Activated T-cell treated with anti-CD3 and anti-CD28 coated beads, Interleukin-2, amount 50 U/mL, for 48 hours (primary cell): Measurements from ENCODE around the gene SLC22A17.

Experiments
- DNase-seq, 2 experiments: peaks; one replicate each; pipeline ENCODE4 v3.0.0-alpha.2; 2020

Gene SLC22A17

DNA sequence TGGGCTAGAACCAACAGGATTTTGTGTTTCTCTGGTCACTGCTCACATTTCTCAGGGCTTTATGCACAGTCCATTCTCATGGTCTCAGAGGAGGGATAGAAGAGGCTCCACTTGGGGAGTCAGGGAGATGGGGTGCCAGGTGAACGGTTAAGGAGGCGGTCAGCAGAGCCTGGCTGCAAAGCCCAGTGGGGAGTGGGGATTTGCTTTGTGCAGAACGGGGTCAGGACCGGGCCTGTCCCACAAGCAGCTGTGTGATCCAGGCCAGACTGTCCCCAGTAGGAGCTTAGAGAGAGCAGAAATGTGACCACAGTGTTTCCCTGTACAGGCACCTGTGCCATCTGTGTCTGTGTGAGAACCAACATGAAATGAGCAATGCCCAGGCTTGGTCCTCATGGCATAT, 28.3 kb upstream of the SLC22A17 start:
- no peak for DNase-seq

DNA sequence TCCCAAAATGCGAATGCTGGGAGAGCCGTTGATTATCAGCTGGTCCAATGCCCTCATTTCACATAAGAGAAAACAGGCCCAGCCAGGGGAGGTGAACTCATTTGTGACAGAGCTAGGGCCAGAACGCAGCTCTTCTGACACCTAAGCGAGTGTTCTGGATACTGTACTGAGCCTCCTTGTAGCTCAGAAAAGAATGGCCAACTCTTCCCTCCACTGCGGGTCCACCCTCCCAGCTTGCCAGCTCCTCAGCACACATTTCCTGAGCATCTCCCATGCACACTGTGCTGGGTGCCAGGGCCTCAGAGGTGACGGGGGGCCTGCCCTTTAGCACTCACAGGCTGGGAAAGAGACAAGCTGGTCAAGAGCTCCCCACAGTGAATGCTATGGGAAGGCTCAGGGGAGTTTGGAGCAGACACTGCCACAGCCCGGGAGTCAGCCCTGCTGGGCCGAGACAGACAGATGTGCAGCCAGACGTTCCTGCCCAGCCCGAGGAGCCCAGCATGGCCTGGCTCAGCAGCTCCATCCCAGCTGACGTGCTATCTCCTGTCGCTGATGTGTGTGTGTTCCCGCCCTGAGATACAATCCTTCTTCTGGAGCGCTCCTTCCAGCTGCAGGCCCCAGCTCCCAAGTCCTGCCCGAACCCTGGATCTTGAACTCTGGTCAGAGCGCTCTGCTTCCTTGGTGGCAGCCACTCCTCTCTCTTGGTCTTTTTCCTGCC, 27.7 kb upstream of the SLC22A17 start:
- no peak for DNase-seq

DNA sequence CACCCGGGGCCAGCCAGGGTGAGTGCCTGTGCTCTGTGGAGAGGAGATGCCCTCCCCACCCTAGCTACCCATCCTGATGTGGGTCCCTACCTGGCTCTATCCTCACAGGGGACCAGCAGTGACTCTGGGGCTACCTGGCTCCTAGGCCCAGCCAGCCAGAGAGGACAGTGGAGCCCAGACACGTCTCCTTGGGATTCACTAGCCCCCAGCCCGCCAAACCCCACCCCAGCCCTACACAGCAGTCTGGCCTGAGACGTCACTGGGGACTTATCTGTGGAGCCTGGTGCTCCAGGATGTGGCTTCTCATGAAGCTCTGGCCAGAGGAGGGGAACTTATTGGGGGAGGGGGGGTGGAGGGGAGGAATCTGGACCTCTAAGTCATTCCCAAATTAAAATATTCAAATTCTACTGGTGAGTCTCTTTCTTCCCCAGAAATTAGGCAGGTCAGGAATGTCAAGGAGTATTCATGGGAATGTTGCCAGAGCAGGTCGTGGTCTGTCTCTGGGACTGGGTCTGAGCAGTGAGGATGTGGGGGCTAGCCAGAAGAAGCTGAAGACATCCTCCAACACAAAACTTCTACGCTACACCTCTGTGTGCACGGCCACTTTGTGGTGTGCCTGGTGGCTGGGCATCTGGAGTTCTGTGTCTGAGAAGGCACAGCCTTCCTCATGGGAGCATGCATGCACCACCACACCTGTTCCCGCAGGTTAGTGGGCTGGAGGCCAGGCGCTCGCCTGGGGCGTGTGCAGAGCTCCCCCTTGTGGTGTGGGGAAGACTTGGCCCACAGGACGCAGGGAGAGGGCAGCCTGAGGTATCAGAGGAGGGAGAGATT, 26.9 kb upstream of the SLC22A17 start:
- peak; percentile 71 to 77 for DNase-seq

DNA sequence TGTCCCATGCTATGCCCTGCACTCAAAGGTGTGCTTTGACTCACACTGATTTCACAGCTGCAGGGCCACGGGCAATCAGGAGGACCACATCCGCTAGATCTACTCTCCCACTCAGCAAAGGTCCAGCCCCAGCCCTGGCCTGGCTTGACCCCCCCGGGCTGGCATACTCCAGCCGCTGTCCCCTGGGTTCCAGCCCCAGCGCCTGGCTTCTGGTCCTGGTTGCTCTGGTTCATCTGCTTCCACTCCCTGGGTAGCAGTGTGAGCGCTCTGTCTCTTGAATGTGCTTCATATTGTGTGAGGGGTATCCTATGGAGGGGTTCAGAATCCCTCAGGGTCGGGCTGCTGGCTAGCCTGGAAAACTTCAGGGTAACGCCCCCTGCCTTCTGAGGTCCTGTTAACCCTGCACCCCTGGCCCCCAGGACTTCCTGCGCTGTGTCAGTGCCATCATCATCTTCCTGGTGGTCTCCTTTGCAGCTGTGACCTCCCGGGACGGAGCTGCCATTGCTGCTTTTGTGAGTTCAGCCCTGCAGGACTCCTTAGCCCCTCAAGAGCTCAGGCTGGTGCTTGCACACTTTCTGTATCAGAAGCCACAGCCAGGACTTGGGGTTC, 26.0 kb upstream of the SLC22A17 start:
- no peak for DNase-seq

DNA sequence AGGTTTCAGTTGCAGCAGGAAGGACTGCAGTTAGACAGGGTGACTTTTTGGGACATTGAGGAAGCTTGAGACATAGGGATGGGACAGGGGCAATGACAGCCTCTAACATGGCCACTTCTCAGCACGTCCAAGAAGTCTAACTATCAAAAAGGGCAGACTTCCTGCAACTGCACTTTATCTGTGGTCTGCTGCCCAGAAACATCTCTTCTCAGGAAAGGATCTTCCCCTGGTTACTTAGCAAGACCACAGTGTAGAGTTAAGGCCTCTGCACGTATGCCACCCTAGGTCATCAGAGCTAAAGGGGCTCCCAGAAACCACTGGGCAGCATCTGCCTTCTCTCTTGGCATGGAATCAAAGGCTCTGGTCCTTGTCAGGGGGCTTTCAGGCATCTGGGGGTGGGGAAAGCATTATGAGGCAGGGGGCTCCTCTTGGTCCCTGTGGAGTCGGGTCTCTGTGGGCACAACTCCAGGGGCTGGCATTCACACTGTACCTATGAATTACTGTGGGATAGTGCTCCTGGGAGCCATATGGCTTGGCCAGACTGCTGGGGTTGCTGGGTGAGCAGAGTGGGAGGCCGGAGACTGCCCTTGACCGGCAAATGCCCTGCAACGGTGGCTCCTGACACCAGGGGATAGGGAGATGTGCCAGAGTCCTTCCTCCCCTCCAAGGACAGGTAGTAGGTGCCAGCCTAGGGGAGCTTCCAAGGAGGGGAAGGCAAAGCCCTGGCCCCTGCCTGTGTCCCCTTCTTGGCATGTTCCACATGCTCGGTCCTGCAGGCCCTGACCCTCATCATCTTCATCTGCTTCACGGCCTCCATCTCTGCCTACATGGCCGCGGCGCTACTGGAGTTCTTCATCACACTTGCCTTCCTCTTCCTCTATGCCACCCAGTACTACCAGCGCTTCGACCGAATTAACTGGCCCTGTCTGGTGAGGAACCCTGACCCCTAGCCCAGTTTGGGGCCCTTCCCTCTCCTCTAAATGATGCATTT, 25.2 kb upstream of the SLC22A17 start:
- no peak for DNase-seq

DNA sequence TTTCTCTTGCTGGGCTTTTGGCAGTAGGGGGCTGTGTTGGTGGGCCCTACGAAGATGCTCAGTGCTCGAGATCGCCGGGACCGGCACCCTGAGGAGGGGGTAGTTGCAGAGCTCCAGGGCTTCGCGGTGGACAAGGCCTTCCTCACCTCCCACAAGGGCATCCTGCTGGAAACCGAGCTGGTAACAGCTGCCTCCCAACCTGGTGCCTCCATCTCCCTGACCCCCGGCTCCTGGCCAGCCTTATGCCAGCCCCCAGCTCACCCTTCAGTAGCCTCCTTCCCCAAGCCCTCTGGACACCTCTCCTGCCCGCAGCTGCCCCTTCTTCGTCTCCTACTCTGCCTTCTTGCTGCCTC, 24.5 kb upstream of the SLC22A17 start:
- DNase-seq, result no peak

DNA sequence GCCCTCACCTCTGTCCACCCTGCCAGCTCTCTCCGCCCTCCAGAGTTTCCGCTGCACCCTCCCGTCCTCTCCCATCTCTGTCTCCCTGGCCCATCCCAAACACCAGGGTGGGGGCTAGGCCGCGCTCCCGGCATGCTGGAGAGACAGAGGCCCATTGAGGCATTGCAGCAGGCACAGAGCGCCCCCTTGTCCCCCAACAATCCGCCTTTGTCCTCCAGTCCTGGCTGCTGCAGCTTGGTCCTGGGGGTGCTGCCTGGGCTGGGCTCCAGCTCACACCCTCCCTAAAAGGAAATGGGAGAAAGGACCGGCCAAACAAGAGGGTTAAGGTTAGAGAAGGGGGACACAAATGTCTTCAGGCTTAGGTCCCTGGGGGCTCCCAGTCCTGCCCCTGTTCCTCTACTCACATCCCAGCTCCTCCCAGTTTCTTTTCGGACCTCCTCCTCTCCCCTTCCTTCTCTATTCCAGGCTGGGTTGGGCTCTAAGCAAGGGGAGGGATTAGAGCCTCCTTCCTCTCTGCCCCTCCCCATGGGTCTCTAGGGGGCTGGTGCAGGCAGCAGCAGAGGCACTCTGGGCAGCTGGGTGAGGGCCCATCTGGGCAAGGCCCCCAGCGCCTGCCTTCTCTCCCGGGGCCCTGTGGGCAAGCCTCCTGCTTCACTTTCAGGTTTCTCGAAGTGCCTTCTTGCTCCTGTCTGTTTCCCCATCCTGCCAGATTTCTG, 24.0 kb upstream of the SLC22A17 start, which contains the start of gene CMTM5:
Gene CMTM5 (plus strand): TSS at position 565 of the 716 bp plus-strand sequence. CDS start 206 bp downstream, outside the sequence.
- no peak for DNase-seq

DNA sequence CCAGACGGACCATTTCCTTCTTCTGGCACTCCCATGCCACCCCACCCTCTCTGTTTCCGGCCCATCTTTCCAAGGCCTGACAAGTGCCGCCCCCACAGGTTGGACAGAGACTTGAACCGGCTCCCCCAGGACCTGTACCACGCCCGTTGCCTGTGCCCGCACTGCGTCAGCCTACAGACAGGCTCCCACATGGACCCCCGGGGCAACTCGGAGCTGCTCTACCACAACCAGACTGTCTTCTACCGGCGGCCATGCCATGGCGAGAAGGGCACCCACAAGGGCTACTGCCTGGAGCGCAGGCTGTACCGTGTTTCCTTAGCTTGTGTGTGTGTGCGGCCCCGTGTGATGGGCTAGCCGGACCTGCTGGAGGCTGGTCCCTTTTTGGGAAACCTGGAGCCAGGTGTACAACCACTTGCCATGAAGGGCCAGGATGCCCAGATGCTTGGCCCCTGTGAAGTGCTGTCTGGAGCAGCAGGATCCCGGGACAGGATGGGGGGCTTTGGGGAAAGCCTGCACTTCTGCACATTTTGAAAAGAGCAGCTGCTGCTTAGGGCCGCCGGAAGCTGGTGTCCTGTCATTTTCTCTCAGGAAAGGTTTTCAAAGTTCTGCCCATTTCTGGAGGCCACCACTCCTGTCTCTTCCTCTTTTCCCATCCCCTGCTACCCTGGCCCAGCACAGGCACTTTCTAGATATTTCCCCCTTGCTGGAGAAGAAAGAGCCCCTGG, 23.0 kb upstream of the SLC22A17 start:
- no peak for DNase-seq

DNA sequence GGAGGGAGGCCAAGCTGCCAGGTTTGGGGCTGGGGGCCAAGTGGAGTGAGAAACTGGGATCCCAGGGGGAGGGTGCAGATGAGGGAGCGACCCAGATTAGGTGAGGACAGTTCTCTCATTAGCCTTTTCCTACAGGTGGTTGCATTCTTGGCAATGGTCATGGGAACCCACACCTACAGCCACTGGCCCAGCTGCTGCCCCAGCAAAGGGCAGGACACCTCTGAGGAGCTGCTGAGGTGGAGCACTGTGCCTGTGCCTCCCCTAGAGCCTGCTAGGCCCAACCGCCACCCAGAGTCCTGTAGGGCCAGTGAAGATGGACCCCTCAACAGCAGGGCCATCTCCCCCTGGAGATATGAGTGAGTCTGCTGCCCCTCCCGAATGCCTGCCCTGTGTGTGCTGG, 20.4 kb upstream of the SLC22A17 start:
- no peak for DNase-seq

DNA sequence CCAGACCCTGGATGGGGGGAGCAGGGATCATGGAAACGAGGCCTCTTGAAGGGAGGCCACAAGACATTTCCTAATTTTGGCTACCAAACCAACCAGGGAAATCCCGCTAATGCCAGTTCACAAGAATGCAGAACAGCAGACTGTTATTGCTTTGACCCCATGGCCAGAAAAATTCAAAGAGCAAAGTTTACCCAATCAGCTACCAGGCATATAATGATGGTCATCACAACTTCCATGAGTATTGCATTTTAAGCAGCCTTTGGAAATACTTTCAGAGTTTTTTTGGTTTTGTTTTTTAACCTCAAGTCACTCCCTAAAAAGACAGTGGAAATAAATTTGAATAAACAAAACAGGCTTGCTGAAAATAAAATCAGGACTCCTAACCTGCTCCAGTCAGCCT, 19.8 kb upstream of the SLC22A17 start, which contains the start of gene IL25:
Gene IL25 (plus strand): TSS at position 301 of the 400 bp plus-strand sequence.
- DNase-seq, result no peak

DNA sequence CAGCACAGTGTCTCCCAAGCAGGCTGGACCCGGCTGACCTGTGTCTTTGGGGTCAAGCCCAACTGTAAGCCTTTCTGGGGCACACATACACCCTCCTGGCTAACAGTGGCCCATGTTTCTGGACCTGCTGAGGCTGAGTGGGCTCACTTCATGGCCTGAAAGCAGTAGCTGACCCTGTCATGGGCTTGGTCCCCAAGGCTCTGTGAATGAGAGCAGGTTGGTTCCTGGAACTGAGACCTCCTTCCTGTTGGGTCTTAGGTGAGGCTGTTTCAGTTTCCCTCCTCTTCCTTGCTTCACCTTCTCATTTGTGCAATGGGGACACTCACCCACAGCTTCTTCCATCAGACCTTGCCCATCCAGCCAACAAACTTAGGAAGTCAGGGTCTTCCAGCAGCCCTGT, 19.2 kb upstream of the SLC22A17 start:
- no peak for DNase-seq

DNA sequence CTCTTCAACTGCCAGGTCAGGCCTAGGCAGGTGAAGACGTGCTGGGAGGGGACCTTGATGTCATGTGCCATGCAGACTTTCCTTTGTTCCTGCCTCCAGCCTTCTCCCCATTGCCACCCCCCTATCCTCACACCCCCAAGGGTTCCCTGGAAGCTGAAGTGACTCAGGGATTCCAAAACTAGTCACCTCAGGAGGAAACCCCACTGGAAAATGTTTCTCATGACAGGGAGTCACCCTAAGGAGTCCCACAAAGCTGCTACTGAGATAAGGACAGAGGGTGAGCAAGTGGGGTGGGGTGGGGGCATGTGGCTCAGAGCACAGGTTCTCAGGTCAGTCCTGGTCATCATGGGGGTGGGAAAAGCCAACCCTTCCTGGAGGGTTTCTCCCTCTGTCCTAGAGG, 17.5 kb upstream of the SLC22A17 start:
- no peak for DNase-seq

DNA sequence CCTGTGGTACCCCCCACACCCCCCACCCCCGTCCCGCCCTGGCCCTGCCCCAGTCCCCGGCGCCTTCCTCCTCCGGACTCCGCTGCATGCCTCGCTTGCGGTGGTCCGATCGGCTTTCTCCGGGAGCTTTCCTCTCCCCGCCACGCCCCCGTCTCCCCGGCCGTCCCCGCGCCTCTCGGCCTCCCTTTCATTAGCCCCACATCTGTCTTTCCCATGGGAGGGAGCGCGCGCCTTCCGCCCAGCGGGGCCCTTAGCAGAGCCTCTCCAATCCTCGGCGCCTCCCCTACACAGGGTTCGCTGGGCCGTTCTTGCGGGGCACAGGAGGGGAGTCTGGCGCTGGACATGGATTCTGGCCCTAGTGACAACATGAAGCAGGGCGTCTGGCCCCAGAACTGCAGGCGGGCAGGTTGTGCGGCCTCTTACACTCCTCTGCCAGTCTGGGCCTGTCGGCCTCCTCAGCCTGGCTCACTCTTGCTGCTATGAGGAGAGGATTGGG, 13.8 kb upstream of the SLC22A17 start:
- no peak for DNase-seq

DNA sequence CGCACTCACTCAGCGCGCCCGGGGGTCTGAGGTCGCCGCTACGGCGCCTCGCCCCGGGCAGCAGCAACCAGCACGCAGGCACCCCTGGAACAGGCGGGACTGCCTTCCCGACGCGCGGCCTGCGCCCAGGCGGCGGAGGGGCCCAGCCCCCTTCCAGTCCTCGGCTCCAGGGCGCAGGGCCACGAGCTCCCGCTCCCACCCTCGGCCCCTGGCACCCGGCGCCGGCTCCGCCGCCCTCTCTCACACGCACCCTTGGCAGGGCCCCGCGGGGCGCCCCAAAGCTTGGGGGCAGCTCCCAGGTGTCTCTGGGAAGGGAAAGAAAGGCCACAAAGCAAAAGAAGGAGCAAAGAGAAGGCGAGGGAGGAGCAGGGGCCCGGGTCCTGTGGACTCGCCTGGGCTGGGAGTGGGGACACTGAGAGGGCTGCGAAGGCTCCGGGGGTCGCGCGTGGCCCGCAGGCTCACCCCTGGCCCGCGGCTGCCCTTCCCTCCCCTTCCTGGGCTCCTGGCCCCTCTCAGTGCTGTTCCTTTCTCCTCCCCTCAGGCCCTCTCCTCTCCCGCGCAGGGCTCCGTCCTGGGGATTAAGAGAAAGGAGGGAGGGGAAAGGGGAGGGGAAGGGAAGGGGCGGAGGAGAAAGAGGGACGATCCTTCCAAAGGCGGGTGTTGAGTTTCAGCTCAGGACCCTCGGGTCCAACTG, 13.2 kb upstream of the SLC22A17 start:
- DNase-seq, result no peak

DNA sequence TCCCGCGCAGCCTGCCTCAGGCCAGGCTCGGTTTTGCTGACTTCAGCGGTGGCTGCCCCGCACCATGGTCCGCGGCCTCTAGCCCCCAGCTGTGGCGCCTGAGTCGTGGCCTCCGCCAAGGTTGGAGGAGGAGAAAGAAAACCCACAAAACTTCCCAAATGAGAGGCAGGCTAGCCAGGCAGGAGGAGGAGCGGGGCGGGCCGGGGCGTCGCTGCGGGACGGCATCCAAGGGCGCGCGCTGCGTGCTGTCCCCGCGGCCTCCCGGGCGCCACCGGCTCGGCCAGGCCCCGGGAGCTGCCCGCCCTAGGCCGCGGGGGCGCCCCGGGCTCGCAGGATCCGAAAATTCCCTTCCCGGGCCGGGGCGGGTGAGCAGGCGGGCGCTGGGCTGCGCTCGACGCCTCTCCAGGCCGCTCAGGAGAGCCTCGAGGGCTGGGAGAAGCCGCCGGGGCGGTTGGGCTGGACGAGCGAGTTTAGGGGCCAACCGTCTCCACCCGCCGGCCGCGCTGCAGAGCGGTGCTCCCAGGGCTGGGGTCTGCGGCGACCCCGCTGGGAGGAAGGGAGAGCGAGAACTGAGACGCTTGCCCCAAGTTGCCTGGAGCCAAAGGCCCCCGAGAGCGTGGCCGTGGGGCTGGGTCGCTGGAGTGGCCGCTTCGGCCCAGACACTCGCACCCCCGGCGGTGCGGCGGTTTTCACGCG, 12.5 kb upstream of the SLC22A17 start, which contains the start of gene EFS:
Gene EFS (minus strand): TSS at position 137 of the 696 bp plus-strand sequence. CDS start 147 bp downstream, outside the sequence.
- no peak for DNase-seq

DNA sequence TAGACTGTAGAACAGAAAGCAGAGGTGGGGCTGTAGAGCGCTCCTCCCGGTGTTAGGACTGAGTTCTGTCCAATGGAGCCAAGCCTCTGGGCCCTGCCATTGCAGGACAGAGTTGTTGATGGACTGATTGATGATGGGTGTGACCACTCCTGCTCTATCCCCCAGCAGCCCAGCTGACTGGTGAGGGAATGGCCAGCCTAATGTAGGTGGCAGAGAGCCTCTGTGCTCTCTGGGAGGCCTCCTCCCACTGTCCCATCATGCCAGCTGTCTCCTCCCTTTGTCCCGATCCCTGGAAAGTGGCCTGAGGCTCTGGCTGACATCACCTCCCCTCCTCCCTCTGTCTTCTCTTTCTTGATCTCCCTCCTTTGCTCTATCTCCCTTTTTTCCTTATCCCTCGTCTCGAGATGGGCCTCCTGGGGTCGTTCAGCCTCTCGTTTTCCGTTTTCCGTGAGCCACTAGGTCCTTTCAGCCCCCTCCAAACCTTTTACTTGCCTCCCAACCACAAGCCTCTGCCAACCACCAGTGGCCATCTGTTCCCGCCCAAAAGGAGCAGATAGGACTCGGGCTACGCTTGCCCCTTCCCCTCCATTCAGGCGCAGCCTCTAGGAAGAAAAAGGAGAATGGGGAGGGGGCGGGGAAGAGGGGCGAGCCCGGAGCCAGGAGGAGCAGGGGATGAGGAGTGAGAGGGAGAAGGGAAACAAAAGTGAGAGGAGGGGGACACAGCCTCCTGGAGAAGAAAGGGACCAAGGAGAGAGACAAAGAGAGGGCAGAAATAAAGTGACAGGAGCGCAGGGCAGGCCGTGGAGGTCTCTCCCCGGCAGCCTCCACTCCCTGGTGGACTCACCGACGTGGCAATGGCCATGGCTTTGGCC, 11.7 kb upstream of the SLC22A17 start:
- DNase-seq, result no peak

DNA sequence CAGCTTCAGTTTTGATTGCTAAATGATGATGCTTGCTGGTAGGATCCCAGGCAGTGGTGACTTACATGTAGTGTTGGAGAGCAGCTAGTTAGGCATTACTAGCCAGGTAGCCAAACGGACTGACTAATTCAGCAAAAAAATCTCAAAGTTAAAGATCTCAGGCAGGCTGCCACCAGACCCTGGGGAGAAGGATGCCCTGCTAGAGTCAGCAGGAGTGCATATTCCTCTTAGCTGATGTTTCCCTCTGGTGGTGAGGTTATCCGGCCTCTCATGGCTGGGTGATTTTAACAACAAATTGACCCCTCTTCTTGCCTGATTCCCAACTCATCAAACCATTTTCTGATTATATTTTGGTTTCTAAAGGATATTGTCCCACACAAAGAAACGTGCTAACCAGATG, 9.5 kb upstream of the SLC22A17 start:
- DNase-seq, result no peak

DNA sequence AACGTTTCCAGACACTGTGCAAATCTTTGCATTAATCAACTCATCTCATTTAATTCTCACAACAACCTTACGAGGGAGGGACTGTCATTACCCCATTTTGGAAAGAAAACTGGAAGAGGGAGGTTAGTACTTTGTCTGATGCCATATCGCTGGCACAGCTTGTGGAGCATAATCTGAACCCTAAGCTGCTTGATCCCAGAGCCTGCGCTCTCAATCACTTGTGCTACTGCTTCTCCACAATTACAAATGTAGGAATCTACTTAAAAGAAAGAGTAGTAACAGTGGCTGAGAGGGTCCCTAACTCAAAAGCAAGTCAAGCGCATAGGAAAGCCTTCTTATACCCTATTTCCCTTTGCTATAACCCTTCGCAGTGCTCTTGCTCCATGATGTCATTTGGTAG, 9.1 kb upstream of the SLC22A17 start:
- DNase-seq, result no peak

DNA sequence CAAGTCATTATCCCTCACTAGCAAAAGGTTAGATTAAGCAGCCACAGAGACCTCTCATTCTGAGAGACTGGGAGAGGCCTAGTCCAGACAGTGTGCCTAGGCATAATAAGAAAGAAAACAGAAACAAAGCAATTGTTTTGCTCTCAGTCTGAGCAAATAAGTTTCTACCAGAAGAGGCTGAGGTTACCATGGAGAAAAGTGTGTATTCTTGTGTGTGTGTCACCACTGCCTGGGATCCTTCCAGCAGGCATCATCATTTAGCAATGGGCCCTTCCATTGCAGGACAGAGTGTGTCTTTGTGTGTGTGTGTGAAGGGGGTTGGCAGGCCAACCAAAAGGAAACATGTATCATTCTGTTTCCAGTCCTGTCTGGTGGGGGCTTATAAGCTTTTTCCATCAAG, 8.6 kb upstream of the SLC22A17 start:
- no peak for DNase-seq
